ENCODE data around the gene ZSCAN10. TPM values are rescaled to one million over a fixed set of nuclear protein-coding genes. Genes with fewer than 3 reads are reported as not detected.

The ZSCAN10 gene
- total RNA-seq, 1 donor from 2014 or later = not detected

GRCh38 chr16:3101841-3102470 lies 2.9 kb upstream of the ZSCAN10 start:
- DNase-seq = peak; percentile 94

DNA sequence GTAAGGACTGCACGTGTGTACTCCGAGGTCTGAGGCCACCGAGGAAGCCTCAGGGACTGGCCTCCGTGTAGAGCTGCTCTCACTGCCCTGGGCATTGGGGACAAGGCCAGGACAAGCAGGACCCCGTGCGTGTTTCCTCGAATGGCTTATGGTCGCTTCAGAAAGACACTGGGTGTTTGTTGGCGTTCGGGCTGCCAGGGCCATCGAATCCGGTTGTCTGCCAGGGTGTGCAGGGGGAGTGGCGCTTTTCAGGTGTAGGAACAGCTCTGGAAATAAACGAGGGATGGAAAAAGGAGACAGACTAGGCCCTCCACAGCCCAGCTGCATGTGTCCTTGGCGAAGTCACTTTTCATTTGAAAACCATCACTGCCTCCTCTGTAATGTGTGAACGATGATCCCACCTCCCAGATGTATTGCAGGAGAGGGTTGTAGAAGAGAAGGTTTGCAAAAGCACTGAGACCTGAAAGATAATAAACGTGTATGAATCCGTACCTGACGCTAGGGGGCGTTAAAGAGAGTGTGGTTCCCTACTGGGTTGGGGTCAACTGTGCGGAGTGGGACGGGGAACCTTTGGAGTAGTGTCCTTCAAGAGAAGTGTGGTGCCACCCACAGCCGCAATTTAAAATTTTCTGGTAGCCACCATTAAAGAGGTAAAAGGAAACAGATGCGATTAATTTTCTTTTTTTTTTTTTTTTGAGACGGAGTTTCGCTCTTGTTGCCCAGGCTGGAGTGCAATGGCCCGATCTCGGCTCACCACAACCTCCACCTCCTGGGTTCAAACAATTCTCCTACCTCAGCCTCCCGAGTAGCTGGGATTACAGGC lies 2.1 kb upstream of the ZSCAN10 start:
- DNase-seq = peak; percentile 71

DNA sequence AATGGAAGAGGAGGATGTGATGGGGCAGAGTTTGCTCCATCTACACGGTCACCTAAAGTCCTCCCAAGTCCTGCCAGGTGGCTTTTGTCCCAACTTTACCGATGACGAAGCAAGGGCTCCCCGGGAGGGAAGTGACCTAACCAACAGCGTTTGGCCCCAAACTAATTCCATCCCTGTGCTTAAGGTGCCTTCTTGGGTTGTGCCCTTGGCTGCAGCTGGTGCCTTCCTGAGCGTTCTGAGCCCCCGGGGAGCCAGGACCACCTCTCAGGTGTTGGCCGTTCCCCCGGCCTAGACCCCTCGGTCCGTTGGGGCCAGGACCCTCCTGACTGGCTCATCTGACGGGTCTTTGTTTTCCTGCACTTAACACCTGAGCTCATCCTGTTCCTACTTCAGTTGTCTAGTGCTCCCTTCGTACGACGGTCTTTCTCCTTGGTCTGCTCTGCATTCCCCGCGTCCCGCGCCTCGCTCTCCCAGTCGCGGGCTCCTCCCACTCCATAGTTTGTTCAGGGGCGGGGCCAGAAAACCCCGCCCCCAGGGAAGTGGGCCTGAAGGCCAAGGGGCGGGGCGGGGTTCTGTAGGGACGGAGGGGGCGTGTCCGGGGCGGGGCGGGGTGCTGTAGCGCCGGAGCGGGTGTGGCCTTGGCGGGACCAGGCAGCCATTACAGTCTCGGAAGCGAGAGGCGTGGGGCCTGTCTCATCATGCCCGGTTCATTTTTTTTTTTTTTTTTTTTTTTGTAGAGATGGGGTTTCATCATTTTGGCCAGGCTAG lies 822 bp upstream of the ZSCAN10 start:
- DNase-seq = peak; percentile 91

GRCh38 chr16:3099395-3099731 lies 269 bp upstream of the ZSCAN10 start:
- no peak for DNase-seq

DNA sequence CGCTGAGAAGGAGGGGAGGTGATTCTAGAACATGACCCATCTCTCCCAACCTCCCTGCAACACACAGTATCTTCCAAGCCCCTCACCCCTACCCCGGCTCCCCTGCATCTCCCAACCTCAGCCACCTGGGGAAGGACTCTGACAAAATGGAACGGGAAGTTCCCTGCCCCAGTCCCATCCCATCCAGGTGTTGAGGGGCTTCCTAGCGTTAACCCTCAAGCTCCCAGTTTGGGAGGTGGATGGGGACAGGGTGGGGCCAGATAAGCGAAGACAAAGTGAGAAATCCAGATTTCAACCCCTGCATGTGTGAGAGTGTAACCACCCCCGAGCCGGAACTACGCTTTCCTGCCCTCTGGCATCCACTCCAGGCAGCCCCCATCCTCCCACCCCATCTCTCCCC lies 1.8 kb downstream of the ZSCAN10 start:
- DNase-seq = no peak

GRCh38 chr16:3096362-3096761 lies 2.7 kb downstream of the ZSCAN10 start:
- no peak for DNase-seq

GRCh38 chr16:3095869-3096268 lies 3.2 kb downstream of the ZSCAN10 start:
- peak; percentile 55 for DNase-seq

GRCh38 chr16:3094289-3095027 lies 4.6 kb downstream of the ZSCAN10 start:
- DNase-seq = peak; percentile 83

DNA sequence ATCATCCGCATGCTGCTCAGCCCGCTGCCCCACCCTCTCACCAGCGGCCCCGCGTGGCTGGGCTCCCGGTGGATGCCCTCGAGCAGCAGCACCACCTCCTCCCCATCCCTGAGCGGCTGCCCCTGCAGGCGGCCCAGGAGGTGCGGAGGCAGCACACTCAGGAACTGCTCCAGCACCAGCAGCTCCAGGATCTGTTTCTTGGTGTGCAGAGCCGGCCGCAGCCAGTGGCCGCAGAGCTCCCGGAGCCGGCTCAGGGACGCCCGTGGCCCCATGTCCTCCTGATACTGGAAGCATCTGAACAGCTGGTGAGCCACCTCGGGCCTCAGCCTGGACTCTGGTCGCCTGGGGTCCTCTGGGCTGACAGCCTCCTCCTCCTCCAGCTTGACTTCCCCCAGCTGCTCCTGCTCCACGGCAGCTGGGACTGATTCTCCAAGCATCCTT lies 6.6 kb downstream of the ZSCAN10 start:
- DNase-seq = no peak

DNA sequence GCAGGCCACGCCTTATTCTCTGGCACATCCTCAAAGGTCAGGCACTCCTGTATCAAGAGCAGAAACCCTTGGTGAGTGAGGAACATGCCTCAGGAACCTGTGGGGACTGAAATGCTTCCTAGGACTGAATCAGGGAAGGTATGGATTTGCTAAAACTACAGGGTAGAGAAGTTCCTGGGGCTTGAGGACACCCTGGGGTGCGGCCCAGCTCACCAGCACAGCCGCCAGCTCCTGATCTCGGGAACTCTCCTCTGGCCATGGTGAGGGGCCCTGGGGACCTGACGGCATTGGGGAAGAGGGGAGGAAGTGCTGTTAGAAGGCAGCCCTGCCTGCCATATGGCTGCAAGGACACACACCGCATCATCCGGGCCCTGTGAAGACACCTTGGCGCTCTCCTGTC lies 7.5 kb downstream of the ZSCAN10 start:
- no peak for DNase-seq

GRCh38 chr16:3089717-3090592 lies 9.1 kb downstream of the ZSCAN10 start:
- DNase-seq = no peak

GRCh38 chr16:3088925-3089716 lies 10.0 kb downstream of the ZSCAN10 start:
- no peak for DNase-seq

DNA sequence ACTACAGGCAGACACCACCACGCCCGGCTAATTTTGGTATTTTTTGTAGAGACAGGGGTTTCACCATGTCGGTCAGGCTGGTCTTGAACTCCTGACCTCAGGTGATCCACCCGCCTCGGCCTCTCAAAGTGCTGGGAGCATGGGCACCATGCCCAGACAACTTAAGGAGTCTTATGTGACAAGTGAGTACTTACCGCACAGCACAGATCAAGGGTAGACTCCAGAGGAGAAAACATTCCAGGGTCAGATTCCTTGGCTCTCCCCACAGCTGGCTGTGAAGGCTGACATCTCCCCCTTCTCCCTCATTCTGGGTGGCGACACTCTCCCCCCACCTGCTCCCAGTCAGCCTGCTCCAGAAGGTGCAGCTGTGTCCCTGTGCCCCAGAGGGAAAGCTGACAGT lies 10.6 kb downstream of the ZSCAN10 start:
- DNase-seq = no peak

DNA sequence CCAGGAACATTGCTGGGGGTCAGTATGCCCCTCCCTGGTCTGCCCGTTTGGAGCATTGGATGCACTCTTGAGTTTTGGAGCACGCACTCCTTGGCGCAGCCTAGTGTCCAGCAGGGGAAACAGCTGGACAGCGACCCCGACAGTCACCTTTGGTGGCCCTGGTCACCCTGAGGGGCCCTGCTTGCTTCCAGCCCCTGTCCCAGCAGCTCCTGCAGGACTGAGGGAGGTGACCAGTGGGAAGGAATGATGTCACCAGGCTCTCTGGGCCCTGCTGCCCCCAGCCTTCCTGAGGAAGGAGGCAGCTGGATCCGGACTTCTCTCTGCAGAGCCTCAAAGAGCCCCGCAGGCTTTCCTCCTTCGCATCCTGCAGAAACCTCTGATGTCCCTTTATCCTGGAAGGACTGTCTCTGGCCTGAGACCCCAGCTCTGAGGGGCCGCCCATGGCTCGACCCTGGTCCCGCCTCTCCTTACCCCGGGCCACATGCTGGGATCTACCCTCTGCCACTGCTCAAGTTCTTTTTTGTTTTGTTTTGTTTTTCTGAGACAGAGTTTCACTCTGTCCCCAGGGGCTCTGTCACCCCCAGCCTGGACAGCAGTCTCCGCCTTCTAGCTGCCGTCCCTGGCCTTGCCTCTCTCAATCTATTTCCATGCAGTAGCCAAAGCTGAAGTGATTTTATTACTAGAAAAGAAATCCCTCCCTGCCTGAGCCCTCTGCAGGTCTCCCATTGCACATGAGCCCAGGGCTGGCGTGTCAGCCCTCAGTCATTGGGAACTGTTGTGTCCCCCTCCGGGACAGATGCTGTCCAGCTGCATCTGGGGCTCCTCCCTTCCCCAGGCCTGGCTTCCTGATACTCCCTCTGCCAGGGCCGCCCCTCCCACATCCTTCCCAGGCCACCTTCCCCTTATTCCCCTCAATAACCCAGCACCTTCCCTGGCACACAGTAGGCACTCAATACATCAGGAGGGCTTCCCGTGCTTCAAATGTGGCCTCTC lies 11.6 kb downstream of the ZSCAN10 start:
- DNase-seq = peak; percentile 91

- DNase-seq = peak; percentile 71
These were observed 12.4 kb downstream of the ZSCAN10 start for GRCh38 chr16:3086596-3087242.

- DNase-seq = no peak
These were observed 13.1 kb downstream of the ZSCAN10 start for GRCh38 chr16:3085868-3086595.

GRCh38 chr16:3084969-3085670 lies 14.0 kb downstream of the ZSCAN10 start:
- DNase-seq = no peak

DNA sequence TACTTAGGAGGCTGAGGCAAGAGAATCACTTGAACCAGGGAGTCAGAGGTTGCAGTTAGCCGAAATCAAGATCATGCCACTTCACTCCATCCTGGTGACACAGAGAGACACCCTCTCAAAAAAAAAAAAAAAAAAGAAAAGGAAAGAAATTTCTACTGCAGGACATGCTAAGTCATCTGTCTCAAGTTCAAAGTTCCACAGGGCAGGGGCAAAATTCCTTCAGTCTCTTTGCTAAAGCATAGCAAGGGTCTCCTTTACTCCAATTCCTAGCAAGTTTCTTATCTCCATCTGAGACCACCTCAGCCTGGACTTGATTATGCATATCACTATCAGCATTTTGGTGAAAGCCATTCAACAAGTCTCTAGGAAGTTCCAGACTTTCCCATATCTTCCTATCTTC lies 14.6 kb downstream of the ZSCAN10 start:
- no peak for DNase-seq
